ENCODE results near the gene NUBP2.

DNA sequence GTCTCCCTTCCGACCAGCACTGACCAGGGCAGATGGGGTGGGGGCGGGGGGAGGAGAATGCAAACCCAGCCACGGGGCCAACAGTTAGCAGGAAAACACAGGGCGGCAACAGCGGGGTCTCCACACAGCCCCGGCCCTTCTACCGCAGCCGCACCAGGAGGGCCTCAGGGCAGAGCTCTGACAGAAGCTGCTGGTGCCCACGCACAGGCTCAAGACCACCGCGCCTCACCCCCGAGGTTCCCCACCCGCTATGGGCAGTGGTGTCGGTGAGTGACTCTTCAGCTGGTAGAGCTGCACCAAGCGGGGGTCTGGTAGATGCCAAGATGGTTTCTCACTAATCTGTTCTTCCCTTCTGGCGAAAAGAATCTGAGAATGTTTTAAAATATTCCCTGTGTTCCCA is 27.8 kb downstream of the NUBP2 start:
- TF ChIP-seq, protein P1, sequence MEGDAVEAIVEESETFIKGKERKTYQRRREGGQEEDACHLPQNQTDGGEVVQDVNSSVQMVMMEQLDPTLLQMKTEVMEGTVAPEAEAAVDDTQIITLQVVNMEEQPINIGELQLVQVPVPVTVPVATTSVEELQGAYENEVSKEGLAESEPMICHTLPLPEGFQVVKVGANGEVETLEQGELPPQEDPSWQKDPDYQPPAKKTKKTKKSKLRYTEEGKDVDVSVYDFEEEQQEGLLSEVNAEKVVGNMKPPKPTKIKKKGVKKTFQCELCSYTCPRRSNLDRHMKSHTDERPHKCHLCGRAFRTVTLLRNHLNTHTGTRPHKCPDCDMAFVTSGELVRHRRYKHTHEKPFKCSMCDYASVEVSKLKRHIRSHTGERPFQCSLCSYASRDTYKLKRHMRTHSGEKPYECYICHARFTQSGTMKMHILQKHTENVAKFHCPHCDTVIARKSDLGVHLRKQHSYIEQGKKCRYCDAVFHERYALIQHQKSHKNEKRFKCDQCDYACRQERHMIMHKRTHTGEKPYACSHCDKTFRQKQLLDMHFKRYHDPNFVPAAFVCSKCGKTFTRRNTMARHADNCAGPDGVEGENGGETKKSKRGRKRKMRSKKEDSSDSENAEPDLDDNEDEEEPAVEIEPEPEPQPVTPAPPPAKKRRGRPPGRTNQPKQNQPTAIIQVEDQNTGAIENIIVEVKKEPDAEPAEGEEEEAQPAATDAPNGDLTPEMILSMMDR (conservative IDR thresholded peaks at IDR 0.05): no peak
- no peak for TF ChIP-seq ZFX (IDR thresholded peaks at IDR 0.05)
